B cell (primary cell): ENCODE measurements around the gene HS3ST2. TPM values are rescaled to one million over a fixed set of nuclear protein-coding genes. Genes with fewer than 3 reads are reported as not detected.

Source experiments
- ATAC-seq: fragments of 200-7000 bp; cut with Tn5 transposase; one replicate; pipeline ENCODE4 v1.10.0; 2021; ENCODE audit warnings: low read depth, mild to moderate bottlenecking, moderate number of reproducible peaks, moderate library complexity
- CTCF ChIA-PET: fragments of 350-600 bp; sonication (Branson Sonifier 250); formaldehyde crosslinking; loops from one replicate; lab custom pipeline; 2021; ENCODE audit warnings: antibody characterized with exemption, inconsistent platforms; lab: Charles Lee
- POLR2A ChIA-PET: fragments of 350-600 bp; sonication (Branson Sonifier 250); formaldehyde crosslinking; loops from one replicate; lab custom pipeline; 2021; ENCODE audit warnings: antibody characterized with exemption; lab: Charles Lee
- DNase-seq: peaks from one replicate; pipeline ENCODE4 v3.0.0; 2013
- H2AFZ ChIP-seq: 2 replicates; pipeline ENCODE4 v1.6.1; 2012; ENCODE audit warnings: mild to moderate bottlenecking, low read depth, low read length; ENCODE audit not compliant: insufficient read depth, poor library complexity, severe bottlenecking
- H3K27ac ChIP-seq, 2 donors: 1 replicate in 1 of 2; 2 replicates in 1 of 2; pipeline ENCODE4 v1.5.1; 2012 to 2013; ENCODE audit warnings: low read length in 2 of 2, mild to moderate bottlenecking in 2 of 2, moderate library complexity in 1 of 2
- H3K27me3 ChIP-seq, 4 experiments: fragments of 200-600 bp in 1 of 4; sonication (generic) in 1 of 4; replicated peaks in 1 of 4; 1 replicate in 2 of 4; 2 replicates in 2 of 4; pipeline versions ENCODE4 v1.6.1 to v1.7.0; 2013 to 2016; ENCODE audit warnings: low read length in 3 of 4, mild to moderate bottlenecking in 2 of 4, mixed read lengths in 1 of 4, moderate library complexity in 1 of 4; ENCODE audit not compliant: insufficient read depth in 4 of 4, control insufficient read depth in 3 of 4; ENCODE audit errors: control extremely low read depth in 1 of 4
- H3K36me3 ChIP-seq, 2 experiments: replicated peaks in 1 of 2; 1 replicate in 1 of 2; 2 replicates in 1 of 2; pipeline versions ENCODE4 v1.6.1 to v1.7.1; 2013; ENCODE audit warnings: low read length in 1 of 2; ENCODE audit not compliant: insufficient read depth in 2 of 2, control insufficient read depth in 1 of 2; ENCODE audit errors: control extremely low read depth in 1 of 2, extremely low read depth in 1 of 2
- H3K4me1 ChIP-seq, 2 donors: fragments of 200-600 bp in 1 of 2; sonication (generic) in 1 of 2; 1 replicate in 1 of 2; 2 replicates in 1 of 2; pipeline versions ENCODE4 v1.5.1 to v1.6.1; 2013 to 2017; ENCODE audit warnings: low read length in 2 of 2; ENCODE audit not compliant: control insufficient read depth in 2 of 2, insufficient read depth in 2 of 2
- H3K4me2 ChIP-seq: replicated peaks from 2 replicates; pipeline ENCODE3; 2012; ENCODE audit warnings: mild to moderate bottlenecking, low read depth, low read length; ENCODE audit not compliant: poor library complexity, severe bottlenecking
- H3K4me3 ChIP-seq, 5 experiments: fragments of 200-600 bp in 1 of 5; sonication (generic) in 1 of 5; 1 replicate in 3 of 5; 2 replicates in 2 of 5; pipeline versions ENCODE4 v1.5.1 to v1.7.0; 2011 to 2016; ENCODE audit warnings: low read length in 4 of 5, mild to moderate bottlenecking in 4 of 5, low read depth in 2 of 5, control low read depth in 1 of 5, moderate library complexity in 1 of 5; ENCODE audit not compliant: insufficient read depth in 1 of 5; ENCODE audit errors: control extremely low read depth in 1 of 5, extremely low read depth in 1 of 5
- H3K79me2 ChIP-seq: fragments of 200-600 bp; sonication (generic); one replicate; pipeline ENCODE4 v1.6.0; 2016; ENCODE audit warnings: low read length; ENCODE audit not compliant: control insufficient read depth, insufficient read depth
- H3K9ac ChIP-seq: fragments of 200-600 bp; sonication (generic); 2 replicates; pipeline ENCODE4 v1.6.1; 2017; ENCODE audit warnings: mild to moderate bottlenecking, low read length, moderate library complexity
- H3K9me3 ChIP-seq, 3 donors: one replicate each; pipeline versions ENCODE4 v1.6.1 to v1.7.1; 2013; ENCODE audit warnings: low read length in 2 of 3; ENCODE audit not compliant: control insufficient read depth in 2 of 3, insufficient read depth in 1 of 3; ENCODE audit errors: control extremely low read depth in 1 of 3
- H4K20me1 ChIP-seq: 2 replicates; pipeline ENCODE4 v1.6.0; 2012; ENCODE audit warnings: mild to moderate bottlenecking, low read length; ENCODE audit not compliant: insufficient read depth, control insufficient read depth, poor library complexity, severe bottlenecking
- H3K27ac Mint-ChIP-seq: one replicate; pipeline ENCODE4 v1.8.0; 2021; ENCODE audit warnings: mixed read lengths
- H3K27me3 Mint-ChIP-seq: one replicate; pipeline ENCODE4 v1.8.0; 2021; ENCODE audit warnings: mixed read lengths
- H3K4me1 Mint-ChIP-seq: one replicate; pipeline ENCODE4 v1.8.0; 2021; ENCODE audit warnings: mixed read lengths
- H3K4me3 Mint-ChIP-seq: one replicate; pipeline ENCODE4 v1.8.0; 2021; ENCODE audit warnings: mixed read lengths
- H3K9me3 Mint-ChIP-seq: one replicate; pipeline ENCODE4 v1.8.0; 2022; ENCODE audit warnings: mixed read lengths; ENCODE audit not compliant: insufficient read depth
- EZH2 ChIP-seq: IDR thresholded peaks from 2 replicates; pipeline ENCODE4 v1.6.1; 2012; ENCODE audit warnings: borderline replicate concordance, low read depth, mild to moderate bottlenecking, moderate library complexity, low read length; ENCODE audit not compliant: insufficient read depth, poor library complexity, severe bottlenecking
- WGBS: methylation state at CpG from one replicate; pipeline ENCODE4 v1.1.5; 2013; ENCODE audit warnings: missing lambda C conversion rate; ENCODE audit not compliant: insufficient coverage; 5-methylcytosine and 5-hydroxymethylcytosine counted together
- intact Hi-C: fragments of 100-400 bp; cut with micrococcal nuclease; formaldehyde crosslinking; loops from one replicate; pipeline ENCODE4 v1.10.0; 2022
- polyA plus RNA-seq: library from polyadenylated mRNA; depleted of rRNA; stranded (reverse); fragments of >200 nt; gene quantifications from 2 replicates; pipeline ENCODE4 v1.2.3, GENCODE V29; 2012
- total RNA-seq, 2 donors: library from RNA; stranded (reverse); fragments of 120-200 nt in 1 of 2; gene quantifications; 1 replicate in 1 of 2; 2 replicates in 1 of 2; pipeline versions ENCODE4 v1.2.3 to v1.2.4, GENCODE V29; 2013 to 2022
- TF ChIP-seq, protein P1 (sequence below): fragments of 200-600 bp; IDR thresholded peaks from one replicate; pipeline ENCODE4 v1.8.0; 2022; ENCODE audit warnings: antibody characterized with exemption, mild to moderate bottlenecking

HS3ST2 gene
- total and polyA plus RNA-seq, 2 donors (not counting 1 experiment from before 2014, with no cell fraction given): not detected

DNA sequence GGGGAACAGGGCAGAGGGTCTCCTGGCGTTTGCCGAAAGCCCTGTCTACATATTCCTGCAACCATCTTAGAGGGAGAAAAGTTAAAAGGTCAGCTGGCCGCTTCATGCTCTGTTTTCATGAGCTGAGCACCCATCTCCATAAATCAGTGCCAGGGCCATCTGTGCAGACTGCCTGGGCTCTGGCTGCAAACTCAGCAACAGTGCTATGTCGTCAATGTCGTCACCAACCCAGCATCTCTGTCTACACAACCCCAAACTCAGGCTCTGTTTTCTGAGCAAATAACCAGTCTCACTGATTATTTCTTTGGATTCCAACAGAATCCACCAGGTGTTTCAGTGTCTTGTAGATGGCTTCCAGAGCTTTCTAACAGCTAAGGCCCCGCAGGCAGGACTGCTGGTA lies 65.0 kb downstream of the HS3ST2 start:
- Histone ChIP-seq H3K36me3 (no peaks in the 10 kb centered on the region), H3K9ac (no peak overlapping the region), H3K27ac (no peak overlapping the region), H3K4me2 (no peak overlapping the region), H3K79me2 (no peaks in the 10 kb centered on the region), H3K4me1 (no peaks in the 10 kb centered on the region), H3K27me3 (peaks cover 0 to 6% (median 0%) of the 10 kb centered on the region in 4 experiments), H2AFZ (no peak overlapping the region), H4K20me1 (no peaks in the 10 kb centered on the region), H3K4me3 (no peak overlapping the region), H3K9me3 (peaks cover 0 to 3% (median 0%) of the 10 kb centered on the region in 3 donors)
- Mint-ChIP-seq H3K9me3 (no peaks in the 10 kb centered on the region), H3K27me3 (peaks cover 34% of the 10 kb centered on the region), H3K27ac (no peak overlapping the region), H3K4me1 (no peaks in the 10 kb centered on the region), H3K4me3 (no peak overlapping the region)
- WGBS: 91% methylated on average over 2 of the region's 6 CpGs
- CTCF ChIA-PET: no interaction called here
- POLR2A ChIA-PET: no interaction called here
- DNase-seq (no peak), ATAC-seq (no peak)
- TF ChIP-seq, protein P1, sequence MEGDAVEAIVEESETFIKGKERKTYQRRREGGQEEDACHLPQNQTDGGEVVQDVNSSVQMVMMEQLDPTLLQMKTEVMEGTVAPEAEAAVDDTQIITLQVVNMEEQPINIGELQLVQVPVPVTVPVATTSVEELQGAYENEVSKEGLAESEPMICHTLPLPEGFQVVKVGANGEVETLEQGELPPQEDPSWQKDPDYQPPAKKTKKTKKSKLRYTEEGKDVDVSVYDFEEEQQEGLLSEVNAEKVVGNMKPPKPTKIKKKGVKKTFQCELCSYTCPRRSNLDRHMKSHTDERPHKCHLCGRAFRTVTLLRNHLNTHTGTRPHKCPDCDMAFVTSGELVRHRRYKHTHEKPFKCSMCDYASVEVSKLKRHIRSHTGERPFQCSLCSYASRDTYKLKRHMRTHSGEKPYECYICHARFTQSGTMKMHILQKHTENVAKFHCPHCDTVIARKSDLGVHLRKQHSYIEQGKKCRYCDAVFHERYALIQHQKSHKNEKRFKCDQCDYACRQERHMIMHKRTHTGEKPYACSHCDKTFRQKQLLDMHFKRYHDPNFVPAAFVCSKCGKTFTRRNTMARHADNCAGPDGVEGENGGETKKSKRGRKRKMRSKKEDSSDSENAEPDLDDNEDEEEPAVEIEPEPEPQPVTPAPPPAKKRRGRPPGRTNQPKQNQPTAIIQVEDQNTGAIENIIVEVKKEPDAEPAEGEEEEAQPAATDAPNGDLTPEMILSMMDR: no peak
- no peak for TF ChIP-seq EZH2
- intact Hi-C loops: no loop called here

DNA sequence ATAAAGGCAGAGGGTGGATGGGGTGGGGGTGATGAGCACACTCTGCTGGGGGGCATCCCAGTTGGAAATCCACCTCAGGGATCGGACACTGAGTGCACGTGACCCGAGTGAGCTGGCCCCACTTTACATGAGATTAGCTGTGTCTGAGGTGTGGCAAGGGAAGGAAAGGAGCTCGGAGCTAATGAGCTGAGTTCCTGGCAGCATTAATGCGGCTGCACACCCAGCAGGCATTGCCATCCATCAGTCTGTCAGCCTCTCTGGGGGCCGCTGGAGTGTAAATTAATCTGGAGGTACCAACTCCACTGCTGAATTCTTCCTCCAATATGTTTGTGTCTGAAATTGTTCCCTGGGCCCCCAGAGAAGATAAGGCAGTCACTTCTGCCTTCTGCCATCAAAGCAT lies 65.5 kb downstream of the HS3ST2 start:
- Histone ChIP-seq H3K79me2 (no peaks in the 10 kb centered on the region), H3K4me2 (no peak overlapping the region), H3K9me3 (peaks cover 0 to 3% (median 0%) of the 10 kb centered on the region in 3 donors), H3K27ac (no peak overlapping the region), H3K4me3 (no peak overlapping the region), H4K20me1 (no peaks in the 10 kb centered on the region), H3K4me1 (no peaks in the 10 kb centered on the region), H3K36me3 (no peaks in the 10 kb centered on the region), H3K27me3 (peaks cover 0 to 6% (median 0%) of the 10 kb centered on the region in 4 experiments), H2AFZ (no peak overlapping the region), H3K9ac (no peak overlapping the region)
- no peaks in the 10 kb centered on the region for H3K4me1 Mint-ChIP-seq
- TF ChIP-seq EZH2: no peak
- TF ChIP-seq, protein P1: no peak
- no peak overlapping the region for H3K27ac Mint-ChIP-seq
- intact Hi-C loops: no loop called here
- H3K27me3 Mint-ChIP-seq: peaks cover 34% of the 10 kb centered on the region
- no peak overlapping the region for H3K4me3 Mint-ChIP-seq
- WGBS: 76% methylated on average over 4 of the region's 6 CpGs
- ChIA-PET POLR2A (no interaction called here), CTCF (no interaction called here)
- no peaks in the 10 kb centered on the region for H3K9me3 Mint-ChIP-seq
- no peak for DNase-seq
- no peak for ATAC-seq
